ENCODE measurements around the gene HINT3. TPM values are rescaled to one million over a fixed set of nuclear protein-coding genes. Genes with fewer than 3 reads are reported as not detected.
A peak's percentile ranks its signal among the peaks of the same experiment; 100 is the strongest.

The HINT3 gene
- total and polyA plus RNA-seq, 4 donors, result 5.6 to 17.4 (median 10.6) TPM

GRCh38 chr6:126016591-126016990, 60.0 kb downstream of the HINT3 start:
- H3K4me3 ChIP-seq (ENCODE audit: low read depth in 1 of 3, low read length in 3 of 3), result no peak overlapping the region
- DNase-seq (ENCODE audit: low spot score), result no peak
- WGBS, result 96% methylated on average over 2 of the region's 2 CpGs
- no peak overlapping the region for H3K9ac ChIP-seq (ENCODE audit: low read depth in 1 of 2, low read length in 2 of 2)
- H3K4me1 ChIP-seq (ENCODE audit: control insufficient read depth in 4 of 4, insufficient read depth in 4 of 4, low read length in 3 of 4), result peaks cover 0 to 9% (median 4%) of the 10 kb centered on the region in 4 donors
- H3K27me3 ChIP-seq (ENCODE audit: control insufficient read depth in 4 of 4, insufficient read depth in 4 of 4, low read length in 3 of 4), result no peaks in the 10 kb centered on the region
- no peak overlapping the region for H3K27ac ChIP-seq (ENCODE audit: low read depth in 1 of 2, low read length in 2 of 2)
- TF ChIP-seq GABPA (IDR thresholded peaks at IDR 0.05 in 1 of 2, conservative IDR thresholded peaks at IDR 0.05 in 1 of 2) (no peak), ATF3 (IDR thresholded peaks at IDR 0.05) (no peak), EGR1 (IDR thresholded peaks at IDR 0.05; ENCODE audit: low read depth in 2 of 2) (no peak), NR2F2 (IDR thresholded peaks at IDR 0.05) (no peak), JUND (IDR thresholded peaks at IDR 0.05) (no peak), RAD21 (IDR thresholded peaks at IDR 0.05) (no peak), TAF1 (conservative IDR thresholded peaks at IDR 0.05) (no peak), HNF4A (conservative IDR thresholded peaks at IDR 0.05) (no peak), ZBTB33 (IDR thresholded peaks at IDR 0.05) (no peak), YY1 (IDR thresholded peaks at IDR 0.05) (no peak), HNF4G (IDR thresholded peaks at IDR 0.05) (no peak), SP1 (IDR thresholded peaks at IDR 0.05) (no peak), CTCF (IDR thresholded peaks at IDR 0.05; ENCODE audit: low read depth, low read length, missing input control) (no peak), FOXA2 (IDR thresholded peaks at IDR 0.05) (no peak), MAX (IDR thresholded peaks at IDR 0.05) (no peak)
- H3K9me3 ChIP-seq (ENCODE audit: control insufficient read depth in 4 of 4, low read length in 3 of 4), result no peaks in the 10 kb centered on the region
- peaks cover 9 to 61% (median 49%) of the 10 kb centered on the region in 4 donors for H3K36me3 ChIP-seq (ENCODE audit: control insufficient read depth in 4 of 4, insufficient read depth in 3 of 4, low read depth in 1 of 4, low read length in 3 of 4)

GRCh38 chr6:126017668-126018067, 61.1 kb downstream of the HINT3 start:
- TF ChIP-seq HNF4A (conservative IDR thresholded peaks at IDR 0.05) (peak in 1 of 2 donors; percentile 46), YY1 (IDR thresholded peaks at IDR 0.05) (no peak), FOXA1 (IDR thresholded peaks at IDR 0.05) (peak; percentile 82), RXRA (IDR thresholded peaks at IDR 0.05) (peak in 1 of 2 donors; percentile 44), GABPA (IDR thresholded peaks at IDR 0.05 in 1 of 2, conservative IDR thresholded peaks at IDR 0.05 in 1 of 2) (no peak), REST (IDR thresholded peaks at IDR 0.05) (peak; percentile 17), EGR1 (IDR thresholded peaks at IDR 0.05; ENCODE audit: low read depth in 2 of 2) (no peak), JUND (IDR thresholded peaks at IDR 0.05) (peak; percentile 31 to 56), FOXA2 (IDR thresholded peaks at IDR 0.05) (peak; percentile 90)
- no peaks in the 10 kb centered on the region for H3K9me3 ChIP-seq (ENCODE audit: control insufficient read depth in 4 of 4, low read length in 3 of 4)
- H3K36me3 ChIP-seq (ENCODE audit: control insufficient read depth in 4 of 4, insufficient read depth in 3 of 4, low read depth in 1 of 4, low read length in 3 of 4), result peaks cover 10 to 59% (median 48%) of the 10 kb centered on the region in 4 donors
- peaks cover 0 to 9% (median 4%) of the 10 kb centered on the region in 4 donors for H3K4me1 ChIP-seq (ENCODE audit: control insufficient read depth in 4 of 4, insufficient read depth in 4 of 4, low read length in 3 of 4)
- no peak overlapping the region for H3K4me3 ChIP-seq (ENCODE audit: low read depth in 1 of 3, low read length in 3 of 3)
- no peaks in the 10 kb centered on the region for H3K27me3 ChIP-seq (ENCODE audit: control insufficient read depth in 4 of 4, insufficient read depth in 4 of 4, low read length in 3 of 4)
- no peak overlapping the region for H3K9ac ChIP-seq (ENCODE audit: low read depth in 1 of 2, low read length in 2 of 2)
- no peak for DNase-seq (ENCODE audit: low spot score)
- peak overlapping the region; percentile 30 to 41 for H3K27ac ChIP-seq (ENCODE audit: low read depth in 1 of 2, low read length in 2 of 2)
